Smooth muscle cell (in vitro differentiated cells): ENCODE data around the gene APRT. TPM values are rescaled to one million over a fixed set of nuclear protein-coding genes. Genes with fewer than 3 reads are reported as not detected.
"Not testable (repeated sequence)": the region's sequence is repeated elsewhere in the genome, so short reads cannot be mapped to it uniquely, and the experiment has no call there.

ENCODE experiments used
- DNase-seq: peaks from one replicate; lab custom pipeline; 2025; ENCODE audit not compliant: unreplicated experiment; lab: John Stamatoyannopoulos, UW
- H2AFZ ChIP-seq: fragments of 200-600 bp; sonication (generic); 2 replicates; pipeline ENCODE4 v1.6.0; 2016; ENCODE audit warnings: antibody characterized with exemption, low read depth, mild to moderate bottlenecking
- H3F3A ChIP-seq: fragments of 200-600 bp; sonication (generic); 2 replicates; pipeline ENCODE4 v1.6.0; 2017; ENCODE audit warnings: antibody characterized with exemption, low read depth
- H3K27ac ChIP-seq: fragments of 200-600 bp; sonication (generic); 2 replicates; pipeline ENCODE4 v1.5.1; 2016; ENCODE audit warnings: low read depth, mild to moderate bottlenecking
- H3K27me3 ChIP-seq: fragments of 200-600 bp; sonication (generic); 2 replicates; pipeline ENCODE4 v1.6.1; 2016; ENCODE audit warnings: low read depth, mild to moderate bottlenecking
- H3K36me3 ChIP-seq: fragments of 200-600 bp; sonication (generic); 2 replicates; pipeline ENCODE4 v1.5.1; 2016; ENCODE audit warnings: low read depth
- H3K4me1 ChIP-seq: fragments of 200-600 bp; sonication (generic); 2 replicates; pipeline ENCODE4 v1.5.1; 2016; ENCODE audit warnings: low read depth
- H3K4me2 ChIP-seq: fragments of 200-600 bp; sonication (generic); 2 replicates; pipeline ENCODE4 v1.6.0; 2016; ENCODE audit warnings: mild to moderate bottlenecking
- H3K4me3 ChIP-seq: fragments of 200-600 bp; sonication (generic); 2 replicates; pipeline ENCODE4 v1.5.1; 2016; ENCODE audit warnings: mild to moderate bottlenecking
- H3K79me2 ChIP-seq: fragments of 200-600 bp; sonication (generic); 2 replicates; pipeline ENCODE4 v1.6.0; 2016; ENCODE audit warnings: low read depth, mild to moderate bottlenecking
- H3K9ac ChIP-seq: fragments of 200-600 bp; sonication (generic); 2 replicates; pipeline ENCODE4 v1.6.0; 2016; ENCODE audit warnings: low read depth
- H3K9me3 ChIP-seq: fragments of 200-600 bp; sonication (generic); replicated peaks from 2 replicates; pipeline ENCODE4 v1.5.1; 2016; ENCODE audit warnings: low read depth
- H4K20me1 ChIP-seq: fragments of 200-600 bp; sonication (generic); 2 replicates; pipeline ENCODE4 v1.6.0; 2016; ENCODE audit warnings: low read depth
- CTCF ChIP-seq: fragments of 200-600 bp; sonication (generic); IDR thresholded peaks from 2 replicates; pipeline ENCODE4 v1.5.1; 2017; ENCODE audit warnings: borderline replicate concordance, mild to moderate bottlenecking, antibody characterized with exemption; ENCODE audit not compliant: insufficient read depth, poor library complexity, severe bottlenecking
- WGBS: methylation state at CpG from one replicate; pipeline ENCODE4 v1.1.7; 2016; ENCODE audit warnings: low lambda C conversion rate; 5-methylcytosine and 5-hydroxymethylcytosine counted together
- polyA plus RNA-seq: library from polyadenylated mRNA; unstranded; fragments of >200 nt; fragmentation: Nextera tagmentation; extraction: Ambion mirVana; gene quantifications from 2 replicates; pipeline ENCODE4 v1.2.1, GENCODE V29; 2016
- total RNA-seq: library from RNA; depleted of rRNA; stranded (reverse); fragments of >200 nt; gene quantifications from 2 replicates; pipeline ENCODE4 v1.2.3, GENCODE V29; 2014

The APRT gene
- total and polyA plus RNA-seq, 2 experiments from 2014 or later = 143 to 200 TPM

DNA sequence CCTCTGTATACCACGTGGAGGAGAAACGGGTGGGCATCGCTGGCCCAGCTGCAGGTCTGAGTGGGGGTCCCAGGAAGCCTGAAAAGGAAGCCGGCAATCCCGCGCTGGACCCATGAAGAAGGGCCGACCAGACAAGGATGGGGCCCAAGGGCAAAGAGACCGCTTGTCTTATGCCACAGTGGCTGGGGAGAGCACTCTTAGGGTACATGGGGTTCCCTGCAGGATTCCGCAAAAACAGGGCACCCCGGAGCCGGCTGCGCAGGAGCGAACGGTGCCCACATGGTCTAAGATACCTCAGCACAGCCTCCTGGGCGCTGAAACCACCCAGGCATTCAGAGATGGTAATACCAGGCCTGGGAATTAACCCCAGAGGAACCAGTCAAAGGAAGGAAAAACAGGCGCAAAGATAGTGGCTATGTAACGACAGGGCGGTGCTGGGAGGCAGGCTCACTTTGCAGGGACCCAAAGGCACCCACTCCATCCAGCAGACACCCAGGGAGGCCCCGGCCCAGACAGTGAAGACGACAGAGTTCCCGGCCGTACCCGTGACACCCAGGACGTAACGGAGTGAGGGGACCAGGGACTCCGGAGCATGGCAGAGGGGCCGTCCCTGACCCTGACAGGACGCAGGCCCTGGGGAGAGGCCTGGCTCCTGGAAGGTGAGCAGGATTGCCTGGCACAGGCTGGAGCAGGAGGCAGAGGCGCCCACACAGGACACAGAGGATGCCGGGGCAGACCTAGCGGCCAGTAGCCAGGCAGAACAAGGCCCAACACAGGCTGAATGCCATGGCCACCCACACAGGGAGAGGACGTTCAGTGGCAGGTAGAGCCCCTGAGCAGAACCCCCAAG lies 37.0 kb downstream of the APRT start:
- TF ChIP-seq CTCF = no peak
- peaks cover 41% of the 10 kb centered on the region for H3K4me1 ChIP-seq
- H3K4me2 ChIP-seq = peak overlapping the region; percentile 72
- H4K20me1 ChIP-seq = peaks cover 93% of the 10 kb centered on the region
- H3K27me3 ChIP-seq = no peaks in the 10 kb centered on the region
- H3K9ac ChIP-seq = no peak overlapping the region
- no peaks in the 10 kb centered on the region for H3K9me3 ChIP-seq
- peak overlapping the region; percentile 84 for H3K27ac ChIP-seq
- DNase-seq = no peak
- peaks cover 62% of the 10 kb centered on the region for H3K79me2 ChIP-seq
- peaks cover 14% of the 10 kb centered on the region for H3F3A ChIP-seq
- no peak overlapping the region for H3K4me3 ChIP-seq
- WGBS = 89% methylated on average over 32 of the region's 32 CpGs
- no peaks in the 10 kb centered on the region for H3K36me3 ChIP-seq
- H2AFZ ChIP-seq = no peak overlapping the region

GRCh38 chr16:88773812-88774291 lies 37.9 kb downstream of the APRT start:
- Histone ChIP-seq H3K36me3 (no peaks in the 10 kb centered on the region), H3K9ac (no peak overlapping the region), H3K79me2 (peaks cover 62% of the 10 kb centered on the region), H3K4me3 (no peak overlapping the region), H3K4me2 (peak overlapping the region; percentile 72), H3F3A (peaks cover 14% of the 10 kb centered on the region), H3K9me3 (no peaks in the 10 kb centered on the region), H2AFZ (no peak overlapping the region), H3K27ac (peak overlapping the region; percentile 84), H3K27me3 (no peaks in the 10 kb centered on the region), H4K20me1 (peaks cover 94% of the 10 kb centered on the region), H3K4me1 (peaks cover 48% of the 10 kb centered on the region)
- TF ChIP-seq CTCF = no peak
- WGBS = 34% methylated on average over 11 of the region's 12 CpGs
- peak; percentile 66 for DNase-seq

- Histone ChIP-seq H3K4me2 (peak overlapping the region; percentile 72), H3K27me3 (no peaks in the 10 kb centered on the region)
- 33% methylated on average over 26 of the region's 29 CpGs for WGBS
Observed at GRCh38 chr16:88772871-88773811, 38.6 kb downstream of the APRT start.

DNA sequence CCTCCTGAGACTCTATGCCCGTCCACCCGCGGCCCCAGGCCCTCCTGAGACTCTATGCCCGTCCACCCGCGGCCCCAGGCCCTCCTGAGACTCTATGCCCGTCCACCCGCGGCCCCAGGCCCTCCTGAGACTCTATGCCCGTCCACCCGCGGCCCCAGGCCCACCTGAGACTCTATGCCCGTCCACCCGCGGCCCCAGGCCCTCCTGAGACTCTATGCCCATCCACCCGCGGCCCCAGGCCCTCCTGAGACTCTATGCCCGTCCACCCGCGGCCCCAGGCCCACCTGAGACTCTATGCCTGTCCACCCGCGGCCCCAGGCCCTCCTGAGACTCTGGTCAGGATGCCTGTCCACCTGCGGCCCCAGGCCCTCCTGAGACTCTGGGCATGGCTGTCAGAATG lies 39.9 kb downstream of the APRT start:
- not testable (repeated sequence) for H2AFZ ChIP-seq, H3K9me3 ChIP-seq, DNase-seq, H3K27me3 ChIP-seq, H3K4me3 ChIP-seq, H3K36me3 ChIP-seq
- Histone ChIP-seq H3F3A (peaks cover 14% of the 10 kb centered on the region), H3K27ac (peak overlapping the region; percentile 84), H3K4me2 (peak overlapping the region; percentile 72), H3K79me2 (peaks cover 64% of the 10 kb centered on the region), H4K20me1 (peaks cover 95% of the 10 kb centered on the region), H3K4me1 (peaks cover 55% of the 10 kb centered on the region), H3K9ac (peak overlapping the region; percentile 25)
- WGBS = 94% methylated on average over 6 of the region's 23 CpGs

More at GRCh38 chr16:88772871-88773811, 38.6 kb downstream of the APRT start:
- Histone ChIP-seq H4K20me1 (peaks cover 94% of the 10 kb centered on the region), H3K36me3 (no peaks in the 10 kb centered on the region), H2AFZ (no peak overlapping the region), H3K27ac (peak overlapping the region; percentile 84), H3F3A (peaks cover 14% of the 10 kb centered on the region), H3K4me3 (no peak overlapping the region), H3K9ac (peak overlapping the region; percentile 29), H3K79me2 (peaks cover 62% of the 10 kb centered on the region), H3K9me3 (no peaks in the 10 kb centered on the region), H3K4me1 (peaks cover 54% of the 10 kb centered on the region)
- no peak for TF ChIP-seq CTCF
- DNase-seq = peak; percentile 61
